Stomach (tissue), 9 donors: ENCODE results near the gene ZDHHC5. TPM values are rescaled to one million over a fixed set of nuclear protein-coding genes. Genes with fewer than 3 reads are reported as not detected.
A peak's percentile ranks its signal among the peaks of the same experiment; 100 is the strongest.

Experiments
- DNase-seq, 2 donors: peaks; one replicate each; pipeline versions ENCODE4 v3.0.0 to v3.0.0-alpha.2; 2013 to 2019
- H3K27ac ChIP-seq, 5 donors: fragments of 200-600 bp in 4 of 5; sonication (generic) in 4 of 5; one replicate each; pipeline ENCODE4 v1.5.1; 2013 to 2019; ENCODE audit warnings: mild to moderate bottlenecking in 1 of 5, moderate library complexity in 1 of 5
- H3K27me3 ChIP-seq, 3 donors: fragments of 200-600 bp; sonication (generic); one replicate each; pipeline ENCODE4 v1.5.1; 2017 to 2019; ENCODE audit warnings: mixed run types in 1 of 3
- H3K36me3 ChIP-seq, 4 donors: fragments of 200-600 bp; sonication (generic); 1 replicate in 3 of 4; 2 replicates in 1 of 4; pipeline ENCODE4 v1.5.1; 2016 to 2019
- H3K4me1 ChIP-seq, 4 donors: fragments of 200-600 bp; sonication (generic); one replicate each; pipeline ENCODE4 v1.5.1; 2016 to 2019
- H3K4me3 ChIP-seq, 4 donors: fragments of 200-600 bp; sonication (generic) in 3 of 4; one replicate each; pipeline ENCODE4 v1.5.1; 2016 to 2019; ENCODE audit warnings: mild to moderate bottlenecking in 1 of 4
- H3K9me3 ChIP-seq, 4 donors: fragments of 200-600 bp; sonication (generic); one replicate each; pipeline ENCODE4 v1.5.1; 2016 to 2019
- EP300 ChIP-seq: sonication (generic); formaldehyde crosslinking; IDR thresholded peaks from one replicate; pipeline ENCODE4 v1.6.1; 2017; ENCODE audit warnings: antibody characterized with exemption
- POLR2A ChIP-seq, 4 donors: fragments of 450-650 bp; IDR thresholded peaks; one replicate each; pipeline ENCODE4 v1.6.1; 2016; ENCODE audit warnings: antibody characterized with exemption in 4 of 4, control low read depth in 2 of 4, mild to moderate bottlenecking in 1 of 4, moderate library complexity in 1 of 4
- POLR2AphosphoS5 ChIP-seq, 3 donors: sonication (generic); formaldehyde crosslinking; IDR thresholded peaks; one replicate each; pipeline ENCODE4 v1.6.1; 2016; ENCODE audit warnings: antibody characterized with exemption in 3 of 3
- WGBS, 5 donors: extraction: QIAGEN DNeasy Blood & Tissue Kit in 3 of 5; methylation state at CpG; one replicate each; pipeline versions ENCODE4 v1.1.5 to v1.1.7; 2013 to 2018; 5-methylcytosine and 5-hydroxymethylcytosine counted together
- intact Hi-C: fragments of 100-400 bp; cut with DNase I; formaldehyde crosslinking; loops from one replicate; pipeline ENCODE4 v1.15.1; 2023; ENCODE audit warnings: low total_unique reads
- polyA plus RNA-seq, 3 donors: library from polyadenylated mRNA; stranded (reverse); fragments of 200-250 nt; gene quantifications; one replicate each; pipeline ENCODE4 v1.2.3, GENCODE V29; 2013
- total RNA-seq, 5 donors: library from RNA; depleted of rRNA; stranded (reverse); fragments of >200 nt; gene quantifications; one replicate each; pipeline versions ENCODE4 v1.1.0 to v1.2.3, GENCODE V29; 2014 to 2016
- TF ChIP-seq, protein P1 (sequence below), 7 experiments: fragments of 450-650 bp in 4 of 7; fragments of 200-600 bp in 3 of 7; sonication (generic) in 3 of 7; IDR thresholded peaks; one replicate each; pipeline ENCODE4 v1.5.1; 2016 to 2019; ENCODE audit warnings: antibody characterized with exemption in 7 of 7, control low read depth in 2 of 7, mild to moderate bottlenecking in 1 of 7
- donor health status: healthy with polysubstance abuse.
- donor health status: Bipolar disorder and iron deficiency.
- donor health status: healthy.

Gene ZDHHC5
- total and polyA plus RNA-seq, 8 donors = 11.2 to 72.8 (median 28.7) TPM

DNA sequence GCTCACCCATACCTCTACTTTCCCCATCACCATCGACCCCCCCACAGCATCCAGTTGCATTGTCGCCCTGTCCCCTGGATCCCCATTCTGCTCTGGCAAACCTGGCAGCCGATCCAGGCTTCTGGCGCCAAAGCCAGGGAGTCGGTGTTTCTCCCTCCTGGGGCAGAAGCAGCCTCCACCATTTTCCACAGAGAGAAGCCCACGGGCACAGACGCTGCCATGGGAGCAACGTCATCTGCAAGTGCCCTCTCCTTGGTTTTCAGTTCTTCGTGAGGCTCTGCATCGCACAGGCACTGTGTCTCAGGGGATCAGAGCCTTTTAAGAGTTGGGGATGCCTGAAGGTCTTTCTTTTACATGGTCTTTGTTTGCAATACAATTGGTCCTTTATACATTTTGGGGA lies 20.5 kb upstream of the ZDHHC5 start:
- no peaks in the 10 kb centered on the region for H3K9me3 ChIP-seq
- intact Hi-C loops = loop anchor here (10.0 kb wide), 1 partner anchor 303 kb away; no protein-coding TSS in a partner anchor
- peaks cover 12 to 76% (median 47%) of the 10 kb centered on the region in 3 donors for H3K27me3 ChIP-seq
- H3K4me3 ChIP-seq = no peak overlapping the region
- DNase-seq = peak in 1 of 2 donors; percentile 40
- WGBS, 5 donors = 6 to 11% (median 7%) methylated on average over 9 to 10 of the region's 10 CpGs
- no peaks in the 10 kb centered on the region for H3K36me3 ChIP-seq
- H3K27ac ChIP-seq = no peak overlapping the region
- H3K4me1 ChIP-seq = peaks cover 23 to 73% (median 57%) of the 10 kb centered on the region in 4 donors
- no peak for TF ChIP-seq EP300
- TF ChIP-seq POLR2A (IDR thresholded peaks at IDR 0.05) = no peak
- TF ChIP-seq, protein P1, sequence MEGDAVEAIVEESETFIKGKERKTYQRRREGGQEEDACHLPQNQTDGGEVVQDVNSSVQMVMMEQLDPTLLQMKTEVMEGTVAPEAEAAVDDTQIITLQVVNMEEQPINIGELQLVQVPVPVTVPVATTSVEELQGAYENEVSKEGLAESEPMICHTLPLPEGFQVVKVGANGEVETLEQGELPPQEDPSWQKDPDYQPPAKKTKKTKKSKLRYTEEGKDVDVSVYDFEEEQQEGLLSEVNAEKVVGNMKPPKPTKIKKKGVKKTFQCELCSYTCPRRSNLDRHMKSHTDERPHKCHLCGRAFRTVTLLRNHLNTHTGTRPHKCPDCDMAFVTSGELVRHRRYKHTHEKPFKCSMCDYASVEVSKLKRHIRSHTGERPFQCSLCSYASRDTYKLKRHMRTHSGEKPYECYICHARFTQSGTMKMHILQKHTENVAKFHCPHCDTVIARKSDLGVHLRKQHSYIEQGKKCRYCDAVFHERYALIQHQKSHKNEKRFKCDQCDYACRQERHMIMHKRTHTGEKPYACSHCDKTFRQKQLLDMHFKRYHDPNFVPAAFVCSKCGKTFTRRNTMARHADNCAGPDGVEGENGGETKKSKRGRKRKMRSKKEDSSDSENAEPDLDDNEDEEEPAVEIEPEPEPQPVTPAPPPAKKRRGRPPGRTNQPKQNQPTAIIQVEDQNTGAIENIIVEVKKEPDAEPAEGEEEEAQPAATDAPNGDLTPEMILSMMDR (IDR thresholded peaks at IDR 0.05) = no peak
- TF ChIP-seq POLR2AphosphoS5 (IDR thresholded peaks at IDR 0.05) = no peak

DNA sequence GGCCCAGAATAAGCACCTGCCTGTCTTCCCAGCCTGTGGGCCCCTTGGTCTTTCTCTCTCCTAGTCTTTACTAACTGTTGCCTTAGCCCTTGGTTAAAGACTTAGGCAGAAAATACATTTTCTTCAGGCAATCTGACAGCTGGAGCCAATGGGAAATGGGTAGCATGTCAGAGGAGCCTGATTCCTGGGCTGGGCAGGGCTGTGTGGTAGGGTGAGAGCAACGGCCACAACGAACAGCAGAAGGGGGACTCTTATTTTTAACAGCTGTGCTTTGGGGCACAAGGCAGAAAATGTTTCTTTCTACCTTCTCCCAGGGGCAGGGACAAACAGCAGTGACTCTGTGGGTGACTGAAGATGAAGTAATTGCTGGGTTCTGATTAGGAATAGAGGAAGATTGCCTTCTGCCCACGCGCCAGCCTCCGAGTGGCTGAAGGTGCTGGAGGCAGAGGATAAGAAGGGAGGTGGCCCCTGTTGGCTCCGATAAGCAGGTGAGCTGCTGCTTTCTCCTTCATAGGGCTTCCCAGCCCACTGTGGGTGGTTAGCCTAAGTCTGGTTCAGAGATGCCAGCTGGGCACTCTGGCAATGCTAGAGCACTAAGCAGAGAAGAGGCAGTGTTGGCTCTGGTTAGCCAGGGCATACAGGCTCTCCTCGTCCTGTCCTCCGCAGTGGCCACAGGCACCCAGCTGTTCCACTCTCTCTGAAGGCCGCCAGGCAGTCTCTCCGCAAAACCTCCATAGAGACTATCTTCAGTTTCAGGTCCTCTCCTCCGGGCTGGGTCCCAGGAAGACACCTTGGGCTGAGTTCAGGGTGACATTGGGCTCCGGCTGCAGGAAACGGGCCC lies 19.7 kb upstream of the ZDHHC5 start:
- H3K4me3 ChIP-seq = peak overlapping the region in 2 of 4 donors; percentile 40 to 46
- no peak overlapping the region for H3K27ac ChIP-seq
- H3K4me1 ChIP-seq = peaks cover 23 to 78% (median 59%) of the 10 kb centered on the region in 4 donors
- WGBS, 5 donors = 5 to 10% (median 7%) methylated on average over 13 of the region's 13 CpGs
- no peaks in the 10 kb centered on the region for H3K9me3 ChIP-seq
- H3K36me3 ChIP-seq = no peaks in the 10 kb centered on the region
- intact Hi-C loops = loop anchor here (10.0 kb wide), 1 partner anchor 303 kb away; no protein-coding TSS in a partner anchor
- H3K27me3 ChIP-seq = peaks cover 12 to 82% (median 47%) of the 10 kb centered on the region in 3 donors
- DNase-seq = peak in 1 of 2 donors; percentile 65
- TF ChIP-seq, protein P1 (IDR thresholded peaks at IDR 0.05) = no peak
- TF ChIP-seq EP300 (no peak), POLR2A (IDR thresholded peaks at IDR 0.05) (no peak), POLR2AphosphoS5 (IDR thresholded peaks at IDR 0.05) (no peak)

DNA sequence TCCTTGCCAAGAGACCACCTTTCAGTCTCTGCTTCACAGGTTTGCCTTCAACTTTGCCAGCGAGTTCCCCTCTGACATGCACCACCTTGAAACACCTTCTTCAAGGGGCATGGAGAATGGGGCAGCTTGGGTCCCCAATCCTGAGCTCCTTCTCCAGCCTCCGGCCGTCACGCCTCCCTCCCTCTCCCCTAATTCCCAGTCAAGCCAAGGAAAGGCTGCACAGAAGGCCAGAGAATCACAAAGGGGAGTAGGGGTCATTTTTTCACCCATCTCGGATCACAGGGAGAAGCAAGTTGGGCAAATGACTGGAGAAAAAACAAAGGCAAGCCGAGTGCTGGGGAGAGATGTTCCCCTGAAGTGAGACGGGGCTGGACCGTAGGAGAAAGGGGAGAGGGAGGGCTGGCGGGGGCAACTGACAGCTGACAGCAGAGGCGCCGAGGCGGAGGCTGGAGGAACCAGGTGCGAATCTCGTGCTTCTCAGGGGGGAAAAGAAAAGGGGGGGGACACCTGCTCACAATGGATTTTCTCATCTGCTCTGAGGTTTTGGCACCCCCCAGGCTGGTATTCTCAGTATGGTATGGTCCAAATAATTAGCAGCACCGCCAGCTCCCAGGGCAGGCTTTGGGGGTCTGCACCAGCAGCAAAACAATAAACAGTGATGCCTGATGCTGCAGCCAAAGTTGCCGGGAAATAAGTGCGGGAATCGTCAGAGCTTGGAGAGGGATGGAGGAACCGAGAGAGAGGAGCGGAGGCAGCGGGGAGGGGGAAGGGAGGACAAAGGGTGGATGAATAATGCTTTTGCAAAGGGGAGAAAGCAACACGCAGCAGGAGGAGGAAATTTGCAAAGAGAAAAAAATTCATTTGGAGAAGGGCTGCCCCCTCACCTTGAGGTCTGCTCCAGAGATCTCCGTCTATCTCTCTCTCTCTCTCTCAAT lies 18.8 kb upstream of the ZDHHC5 start:
- peak overlapping the region; percentile 34 to 46 (median 38) for H3K4me3 ChIP-seq
- peaks cover 12 to 90% (median 47%) of the 10 kb centered on the region in 3 donors for H3K27me3 ChIP-seq
- DNase-seq = peak in 1 of 2 donors; percentile 60
- 3 to 7% (median 4%) methylated on average over 23 of the region's 23 CpGs for WGBS, 5 donors
- H3K36me3 ChIP-seq = no peaks in the 10 kb centered on the region
- H3K27ac ChIP-seq = peak overlapping the region in 3 of 5 donors; percentile 17 to 26 (median 19)
- intact Hi-C loops = loop anchor here (10.0 kb wide), 1 partner anchor 304 kb away; no protein-coding TSS in a partner anchor
- TF ChIP-seq POLR2AphosphoS5 (IDR thresholded peaks at IDR 0.05) (no peak), EP300 (no peak), POLR2A (IDR thresholded peaks at IDR 0.05) (no peak)
- TF ChIP-seq, protein P1 (IDR thresholded peaks at IDR 0.05) = no peak
- H3K9me3 ChIP-seq = no peaks in the 10 kb centered on the region
- peaks cover 22 to 74% (median 59%) of the 10 kb centered on the region in 4 donors for H3K4me1 ChIP-seq
